Measurements from ENCODE around the gene FLOT1. TPM values are rescaled to one million over a fixed set of nuclear protein-coding genes. Genes with fewer than 3 reads are reported as not detected.

The FLOT1 gene
- total RNA-seq, 1 experiment from 2014 or later = 111 TPM

- H3K27ac Mint-ChIP-seq = peak overlapping the region in 2 of 3 experiments; percentile 67 to 87; a peak in 6 of 7 replicates
- peak overlapping the region; percentile 22 for H3K27ac ChIP-seq (ENCODE audit: insufficient read length, low read depth, low read length)
- no peak overlapping the region for H2BK5ac ChIP-seq (ENCODE audit: insufficient read length, low read length)
- peak overlapping the region; percentile 5 for H4K5ac ChIP-seq (ENCODE audit: insufficient read length, low read depth, low read length)
- no peak overlapping the region for H3K23ac ChIP-seq (ENCODE audit: insufficient read length, low read depth, low read length)
- no peaks in the 10 kb centered on the region; the same call in 1 of the 2 replicates for H3K27me3 ChIP-seq (ENCODE audit: insufficient read depth, low read length)
- H4K20me1 ChIP-seq (ENCODE audit: control insufficient read depth, insufficient read depth, insufficient read length) = peaks cover 2% of the 10 kb centered on the region
- H3K36me3 Mint-ChIP-seq (ENCODE audit: insufficient read depth in 1 of 3, low read depth in 3 of 3) = peaks cover 34 to 41% (median 40%) of the 10 kb centered on the region in 3 experiments
- no peak overlapping the region for H2BK120ac ChIP-seq (ENCODE audit: low read depth, low read length, poor library complexity, severe bottlenecking)
- no peak overlapping the region for H4K8ac ChIP-seq (replicated peaks; ENCODE audit: insufficient read length, low read depth, low read length)
- H3K79me2 ChIP-seq (ENCODE audit: insufficient read depth, low read length) = peaks cover 13% of the 10 kb centered on the region; the same call in 1 of the 2 replicates
- peak overlapping the region; percentile 87 for H3K9ac ChIP-seq (ENCODE audit: extremely low read depth, insufficient read length, low read length)
- H2AK5ac ChIP-seq (ENCODE audit: insufficient read length, low read length) = no peak overlapping the region
- H3K79me1 ChIP-seq (ENCODE audit: insufficient read depth, low read depth, low read length, poor library complexity, severe bottlenecking) = peaks cover 6% of the 10 kb centered on the region
- TF ChIP-seq CTCF (conservative IDR thresholded peaks at IDR 0.05) = no peak
- H4K91ac ChIP-seq (ENCODE audit: insufficient read length, low read depth, low read length) = no peak overlapping the region
- peaks cover 3% of the 10 kb centered on the region; the same call in 1 of the 2 replicates for H3K27me3 Mint-ChIP-seq (ENCODE audit: low read depth)
- H2BK12ac ChIP-seq (ENCODE audit: insufficient read length, low read depth, low read length) = no peak overlapping the region
- no peak overlapping the region for H3K4ac ChIP-seq (ENCODE audit: low read depth, low read length)
- H3T11ph ChIP-seq (ENCODE audit: low read length) = no peak overlapping the region
- H3K4me1 Mint-ChIP-seq = peaks cover 25% of the 10 kb centered on the region in 2 experiments
- no peaks in the 10 kb centered on the region; a peak in 3 of 5 replicates for H3K9me3 Mint-ChIP-seq
- H3K9me3 ChIP-seq (ENCODE audit: control insufficient read depth, low read depth, low read length) = no peaks in the 10 kb centered on the region
- H3K56ac ChIP-seq (ENCODE audit: insufficient read length, low read depth, low read length) = no peak overlapping the region
- no peak for DNase-seq
- peak overlapping the region; percentile 94 to 95 for H3K4me3 Mint-ChIP-seq
- no peak overlapping the region for H2AFZ ChIP-seq (ENCODE audit: low read length)
- peak overlapping the region; percentile 83 for H3K4me2 ChIP-seq (ENCODE audit: insufficient read depth, insufficient read length, low read length)
- no peak overlapping the region for H3K18ac ChIP-seq (ENCODE audit: insufficient read length, low read depth, low read length)
- no peak overlapping the region for H2BK15ac ChIP-seq (ENCODE audit: low read depth, low read length)
- no CpG with 5 or more reads among the region's 55 CpGs for WGBS (ENCODE audit: extremely low coverage, insufficient read length, low lambda C conversion rate)
- peak overlapping the region; percentile 33; the same call in 1 of the 2 replicates for H3K14ac ChIP-seq (ENCODE audit: insufficient read depth, low read length)
- peaks cover 2% of the 10 kb centered on the region; the same call in 1 of the 2 replicates for H3K4me1 ChIP-seq (ENCODE audit: insufficient read depth, low read length)
- no peak overlapping the region for H2BK20ac ChIP-seq (ENCODE audit: low read depth, low read length, poor library complexity, severe bottlenecking)
- H3K23me2 ChIP-seq (ENCODE audit: insufficient read length, low read depth, low read length, poor library complexity, severe bottlenecking) = peaks cover 17% of the 10 kb centered on the region
These were observed 889 bp upstream of the FLOT1 start for GRCh38 chr6:30743099-30744053.

Measured in H9 (cell line).